H1 (cell line): ENCODE results near the gene ZNF134. TPM values are rescaled to one million over a fixed set of nuclear protein-coding genes. Genes with fewer than 3 reads are reported as not detected.

ENCODE experiments used
- CTCF ChIA-PET: fragments of 300-600 bp; sonication (Branson Sonifier 250); formaldehyde crosslinking; loops from one replicate; lab custom pipeline; 2021; ENCODE audit not compliant: partially characterized antibody; lab: Charles Lee
- POLR2A ChIA-PET: fragments of 300-600 bp; sonication (Branson Sonifier 250); formaldehyde crosslinking; loops from one replicate; lab custom pipeline; 2021; ENCODE audit warnings: inconsistent platforms; ENCODE audit not compliant: partially characterized antibody; lab: Charles Lee
- DNase-seq, 2 experiments: peaks; one replicate each; pipeline versions ENCODE4 v3.0.0 to v3.0.0-alpha.2; 2010 to 2022; ENCODE audit warnings: low spot score in 2 of 2, low read depth in 1 of 2, mixed read lengths in 1 of 2
- FAIRE-seq: peaks from 2 replicates; lab custom pipeline; 2011; peaks lifted over from hg19 to GRCh38; lab: Jason Lieb, UNC
- H2AFZ ChIP-seq: 2 replicates; pipeline ENCODE4 v1.8.1; 2012; ENCODE audit warnings: low read length, inconsistent platforms
- H2AK5ac ChIP-seq: 2 replicates; pipeline ENCODE4 v1.6.1; 2013; ENCODE audit warnings: low read depth, low read length
- H2BK120ac ChIP-seq: replicated peaks from 2 replicates; pipeline ENCODE3; 2013; ENCODE audit warnings: low read depth, low read length, inconsistent platforms
- H2BK12ac ChIP-seq: 2 replicates; pipeline ENCODE4 v1.6.1; 2013; ENCODE audit warnings: low read depth, low read length
- H2BK15ac ChIP-seq: 2 replicates; pipeline ENCODE4 v1.6.1; 2013; ENCODE audit warnings: low read length
- H2BK20ac ChIP-seq: 2 replicates; pipeline ENCODE4 v1.6.1; 2013; ENCODE audit warnings: low read length
- H2BK5ac ChIP-seq: 2 replicates; pipeline ENCODE4 v1.6.1; 2013; ENCODE audit warnings: low read depth, low read length
- H3K14ac ChIP-seq: 2 replicates; pipeline ENCODE4 v1.6.1; 2013; ENCODE audit warnings: inconsistent platforms; ENCODE audit not compliant: insufficient read length
- H3K18ac ChIP-seq: 2 replicates; pipeline ENCODE4 v1.6.1; 2013; ENCODE audit warnings: low read length; ENCODE audit errors: extremely low read depth
- H3K23ac ChIP-seq: 2 replicates; pipeline ENCODE4 v1.6.1; 2013; ENCODE audit warnings: inconsistent platforms; ENCODE audit not compliant: insufficient read length
- H3K23me2 ChIP-seq: 2 replicates; pipeline ENCODE4 v1.6.1; 2013; ENCODE audit warnings: low read depth, low read length
- H3K27ac ChIP-seq: 2 replicates; pipeline ENCODE4 v1.6.1; 2011; ENCODE audit warnings: low read depth, low read length, inconsistent platforms
- H3K27me3 ChIP-seq, 4 experiments: replicated peaks in 1 of 4; 1 replicate in 1 of 4; 2 replicates in 3 of 4; pipeline versions ENCODE4 v1.6.1 to v1.8.1; 2011 to 2013; ENCODE audit warnings: low read length in 3 of 4, mild to moderate bottlenecking in 3 of 4, inconsistent platforms in 2 of 4, mixed read lengths in 2 of 4, moderate library complexity in 1 of 4; ENCODE audit not compliant: control insufficient read depth in 3 of 4, insufficient read depth in 3 of 4; ENCODE audit errors: extremely low read depth in 1 of 4
- H3K36me3 ChIP-seq, 4 experiments: 2 replicates each; pipeline versions ENCODE4 v1.6.1 to v1.8.1; 2011 to 2013; ENCODE audit warnings: mild to moderate bottlenecking in 4 of 4, low read length in 3 of 4, moderate library complexity in 2 of 4, control low read depth in 1 of 4, inconsistent platforms in 1 of 4; ENCODE audit not compliant: insufficient read depth in 4 of 4, control insufficient read depth in 2 of 4
- H3K4ac ChIP-seq: replicated peaks from 2 replicates; pipeline ENCODE3; 2013; ENCODE audit warnings: low read length, low read depth, mixed read lengths, inconsistent platforms; ENCODE audit not compliant: insufficient read length
- H3K4me1 ChIP-seq, 4 experiments: replicated peaks in 1 of 4; 1 replicate in 1 of 4; 2 replicates in 3 of 4; pipeline versions ENCODE4 v1.6.1 to v1.8.1; 2011 to 2013; ENCODE audit warnings: low read length in 3 of 4, inconsistent platforms in 2 of 4, mixed read lengths in 1 of 4; ENCODE audit not compliant: insufficient read depth in 4 of 4, control insufficient read depth in 3 of 4
- H3K4me2 ChIP-seq, 2 experiments: 2 replicates each; pipeline versions ENCODE4 v1.6.1 to v1.8.1; 2011 to 2013; ENCODE audit warnings: low read depth in 2 of 2, low read length in 2 of 2, control low read depth in 1 of 2, inconsistent platforms in 1 of 2, mild to moderate bottlenecking in 1 of 2; ENCODE audit not compliant: insufficient read depth in 1 of 2
- H3K4me3 ChIP-seq, 4 experiments: fragments of 200-600, 300-600 bp in 1 of 4; sonication (generic), shearing (Covaris generic), sonication (Bioruptor Twin) in 1 of 4; 2 replicates each; pipeline versions ENCODE4 v1.5.1 to v1.8.1; 2011 to 2016; ENCODE audit warnings: low read length in 4 of 4, low read depth in 3 of 4, control low read depth in 2 of 4, inconsistent platforms in 2 of 4, mild to moderate bottlenecking in 2 of 4, mixed read lengths in 1 of 4, moderate library complexity in 1 of 4; ENCODE audit not compliant: insufficient read depth in 2 of 4; ENCODE audit errors: extremely low read depth in 1 of 4
- H3K56ac ChIP-seq: replicated peaks from 2 replicates; pipeline ENCODE3; 2013; ENCODE audit warnings: low read depth, mild to moderate bottlenecking, mixed read lengths, low read length, inconsistent platforms; ENCODE audit not compliant: insufficient read length
- H3K79me1 ChIP-seq: 2 replicates; pipeline ENCODE4 v1.6.1; 2013; ENCODE audit warnings: low read depth, low read length, control low read depth
- H3K79me2 ChIP-seq, 2 experiments: 2 replicates each; pipeline versions ENCODE4 v1.6.1 to v1.8.1; 2012 to 2013; ENCODE audit warnings: low read length in 2 of 2, mild to moderate bottlenecking in 2 of 2, inconsistent platforms in 1 of 2; ENCODE audit not compliant: insufficient read depth in 2 of 2, control insufficient read depth in 1 of 2
- H3K9ac ChIP-seq, 4 experiments: replicated peaks in 1 of 4; 1 replicate in 1 of 4; 2 replicates in 3 of 4; pipeline versions ENCODE4 v1.6.1 to v1.8.1; 2011 to 2013; ENCODE audit warnings: low read depth in 3 of 4, low read length in 3 of 4, control low read depth in 2 of 4, mild to moderate bottlenecking in 2 of 4, moderate library complexity in 2 of 4, inconsistent platforms in 1 of 4; ENCODE audit errors: extremely low read depth in 1 of 4
- H3K9me3 ChIP-seq, 2 experiments: 2 replicates each; pipeline versions ENCODE4 v1.6.1 to v1.8.1; 2012 to 2013; ENCODE audit warnings: mild to moderate bottlenecking in 2 of 2, moderate library complexity in 2 of 2, control low read depth in 1 of 2, inconsistent platforms in 1 of 2, low read depth in 1 of 2, low read length in 1 of 2, mixed read lengths in 1 of 2; ENCODE audit not compliant: insufficient read depth in 2 of 2
- H4K20me1 ChIP-seq, 2 experiments: replicated peaks in 1 of 2; 2 replicates each; pipeline versions ENCODE3 to v1.8.1; 2011 to 2013; ENCODE audit warnings: inconsistent platforms in 2 of 2, low read length in 2 of 2, mild to moderate bottlenecking in 1 of 2; ENCODE audit not compliant: insufficient read depth in 2 of 2, control insufficient read depth in 1 of 2
- H4K5ac ChIP-seq: 2 replicates; pipeline ENCODE4 v1.6.1; 2013; ENCODE audit warnings: low read length, low read depth, mixed read lengths, inconsistent platforms; ENCODE audit not compliant: insufficient read length
- H4K8ac ChIP-seq: 2 replicates; pipeline ENCODE4 v1.8.0; 2013; ENCODE audit warnings: mild to moderate bottlenecking, moderate library complexity, low read length, inconsistent platforms; ENCODE audit not compliant: insufficient read depth; ENCODE audit errors: extremely low read depth
- H4K91ac ChIP-seq: replicated peaks from 2 replicates; pipeline ENCODE3; 2013; ENCODE audit warnings: low read length, mixed read lengths, inconsistent platforms; ENCODE audit not compliant: insufficient read length
- ASH2L ChIP-seq: fragments of 200-600, 300-600 bp; sonication (generic); IDR thresholded peaks from one replicate; pipeline ENCODE4 v1.7.1; 2017; ENCODE audit warnings: low read length
- PHF8 ChIP-seq: fragments of 200-600 bp; sonication (generic); conservative IDR thresholded peaks from 2 replicates; pipeline ENCODE4 v1.7.1; 2012; ENCODE audit warnings: low read depth, mild to moderate bottlenecking, inconsistent platforms, low read length, moderate library complexity
- WGBS, 2 experiments: shearing (Covaris generic) in 1 of 2; methylation state at CpG; one replicate each; pipeline versions ENCODE4 v1.1.6 to v1.1.7; 2013 to 2015; ENCODE audit warnings: low lambda C conversion rate in 2 of 2, mixed read lengths in 2 of 2, inconsistent platforms in 1 of 2, low coverage in 1 of 2, missing lambda C conversion rate in 1 of 2; ENCODE audit not compliant: insufficient replicate concordance in 2 of 2, insufficient coverage in 1 of 2, insufficient read length in 1 of 2; ENCODE audit errors: extremely low coverage in 1 of 2, missing lambda C conversion rate in 1 of 2; 5-methylcytosine and 5-hydroxymethylcytosine counted together
- polyA plus RNA-seq, 7 experiments: library from polyadenylated mRNA; depleted of rRNA in 3 of 7; stranded (reverse) in 5 of 7; unstranded in 2 of 7; fragments of >200 nt in 5 of 7; fragments of 200-250 nt in 2 of 7; gene quantifications; 1 replicate in 5 of 7; 2 replicates in 1 of 7; 4 replicates in 1 of 7; pipeline versions ENCODE4 v1.2.1 to v1.2.3, GENCODE V29; 2011 to 2013; ENCODE audit warnings: missing spikeins in 2 of 7, mixed read lengths in 2 of 7
- total RNA-seq: library from RNA; stranded (reverse); fragmentation: NEBNext Ultra II Directional; extraction: Animal tissue kit (Norgen Biotek cat#: 25700); gene quantifications from 2 replicates; pipeline ENCODE4 v1.2.1, GENCODE V29; 2021

Gene ZNF134
- total and polyA plus RNA-seq, 2 of the 8 experiments (the other 6 are each of a cell fraction or from before 2014, with no cell fraction given), result 16.6 to 54.6 TPM

- Histone ChIP-seq H3K79me2 (no peaks in the 10 kb centered on the region), H2BK120ac (no peak overlapping the region), H3K56ac (no peak overlapping the region), H3K4ac (no peak overlapping the region), H2BK20ac (no peak overlapping the region), H4K5ac (no peak overlapping the region), H3K79me1 (no peaks in the 10 kb centered on the region), H3K4me3 (no peak overlapping the region), H3K18ac (no peak overlapping the region), H2AK5ac (no peak overlapping the region), H4K91ac (no peak overlapping the region), H3K23me2 (no peaks in the 10 kb centered on the region), H2BK15ac (no peak overlapping the region), H3K4me2 (no peak overlapping the region), H3K9ac (no peak overlapping the region), H3K23ac (no peak overlapping the region), H2AFZ (no peak overlapping the region), H3K27me3 (peaks cover 0 to 2% (median 0%) of the 10 kb centered on the region in 4 experiments; a peak in 1 of 7 replicates), H4K8ac (no peak overlapping the region), H3K27ac (no peak overlapping the region), H3K9me3 (peaks cover 12 to 14% of the 10 kb centered on the region in 2 experiments; a peak in 3 of 4 replicates), H3K14ac (no peak overlapping the region), H3K4me1 (no peaks in the 10 kb centered on the region), H4K20me1 (no peaks in the 10 kb centered on the region), H2BK5ac (no peak overlapping the region), H3K36me3 (peaks cover 10 to 39% (median 27%) of the 10 kb centered on the region in 4 experiments; a peak in 7 of 8 replicates), H2BK12ac (no peak overlapping the region)
- TF ChIP-seq PHF8 (no peak), ASH2L (no peak)
- ChIA-PET CTCF (interaction anchor here (0.5 kb wide), 2 partner anchors 18 to 177 kb away, joined by 3 to 4 read pairs; no protein-coding TSS in a partner anchor), POLR2A (interaction anchor here (0.9 to 1.3 kb wide), 3 partner anchors 8 to 39 kb away, joined by 3 read pairs; partner anchors contain the start of genes ZNF211 and ZNF551)
- FAIRE-seq (no peak), DNase-seq (no peak)
- WGBS, 2 experiments, result 90% methylated on average over 4 of the region's 4 CpGs; no CpG with 5 or more reads in 1 of the 2 experiments
Measured at GRCh38 chr19:57642396-57643046, 28.5 kb downstream of the ZNF134 start.
